GM21529 (cell line): ENCODE results near the gene ANKRD10.

Source experiments
- ATAC-seq: cut with Tn5 transposase; IDR thresholded peaks from one replicate; pipeline ENCODE4 v1.9.1; 2021; ENCODE audit not compliant: unreplicated experiment

Gene ANKRD10

DNA sequence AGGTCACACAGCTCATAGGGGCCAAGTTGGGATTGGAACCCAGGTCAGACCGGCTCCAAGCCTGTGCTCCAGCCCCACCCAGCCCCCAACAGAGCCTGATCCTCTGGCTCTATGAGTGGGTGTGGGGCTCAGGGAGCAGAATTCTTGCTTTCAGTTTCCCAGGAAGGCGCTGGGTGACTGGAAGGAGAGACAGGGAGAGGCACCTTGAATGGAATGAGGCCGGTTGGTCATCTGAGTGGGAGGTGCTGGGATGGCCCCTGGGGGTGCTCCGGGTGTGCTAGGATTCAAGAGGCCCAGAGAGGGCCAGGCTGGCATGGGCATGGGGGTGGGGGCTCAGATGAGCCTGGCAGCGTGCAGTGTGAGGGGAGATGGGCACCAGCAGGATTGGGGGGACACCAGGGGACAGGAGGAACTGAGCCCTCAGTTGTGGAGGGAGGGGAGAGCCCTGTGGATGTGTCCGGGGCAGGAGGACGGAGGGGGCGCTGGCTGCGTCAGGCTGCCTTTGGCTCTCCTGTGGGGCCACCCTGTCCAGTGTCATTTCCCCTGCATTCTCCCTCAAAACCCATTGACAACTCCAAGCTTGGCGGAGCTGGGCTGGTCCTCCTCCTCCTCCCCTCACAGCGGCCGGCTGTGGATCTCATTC lies 31.2 kb upstream of the ANKRD10 start:
- no peak for ATAC-seq

DNA sequence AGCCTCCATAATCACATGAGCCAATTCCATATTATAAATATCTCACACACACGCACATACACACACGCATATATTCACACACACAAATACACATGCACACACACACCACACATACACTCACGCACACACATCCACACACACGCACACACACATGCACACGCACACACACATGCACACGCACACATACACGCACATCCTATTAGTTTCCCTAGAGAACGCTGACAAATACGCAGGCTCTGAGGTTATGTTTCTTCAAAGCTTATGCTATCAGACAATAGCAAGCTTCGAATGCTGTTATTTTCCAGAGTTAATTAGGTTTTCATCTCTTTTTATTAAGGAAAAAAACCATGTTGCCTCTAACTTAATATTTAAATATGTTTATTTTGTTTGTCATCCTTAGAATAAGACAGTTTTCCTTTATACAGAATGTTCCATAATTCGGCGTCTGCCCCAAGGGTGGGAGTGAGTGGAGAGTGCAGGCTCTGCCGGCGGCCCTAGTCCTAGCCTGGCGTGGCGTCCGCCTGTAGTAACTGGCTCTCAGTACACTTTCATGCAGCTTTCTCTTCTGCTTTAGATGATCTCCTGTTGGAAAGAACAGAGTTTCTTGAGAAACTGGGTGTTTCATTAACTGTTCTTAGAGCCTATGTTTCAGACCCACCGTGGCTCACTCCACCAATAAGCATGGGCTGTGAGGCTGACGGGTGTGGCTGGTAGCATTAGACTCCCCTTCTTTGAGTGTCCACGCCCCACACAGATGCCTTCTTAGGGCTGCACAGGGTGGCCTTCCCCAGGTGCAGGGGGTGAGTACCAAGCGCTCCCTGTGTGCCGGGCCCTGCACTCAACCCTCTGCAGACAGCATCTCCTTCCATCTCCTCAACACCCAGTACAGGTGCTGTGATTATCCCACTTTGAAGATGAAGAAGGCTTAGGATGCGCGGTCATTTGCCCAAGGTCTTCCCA lies 30.4 kb upstream of the ANKRD10 start:
- no peak for ATAC-seq

DNA sequence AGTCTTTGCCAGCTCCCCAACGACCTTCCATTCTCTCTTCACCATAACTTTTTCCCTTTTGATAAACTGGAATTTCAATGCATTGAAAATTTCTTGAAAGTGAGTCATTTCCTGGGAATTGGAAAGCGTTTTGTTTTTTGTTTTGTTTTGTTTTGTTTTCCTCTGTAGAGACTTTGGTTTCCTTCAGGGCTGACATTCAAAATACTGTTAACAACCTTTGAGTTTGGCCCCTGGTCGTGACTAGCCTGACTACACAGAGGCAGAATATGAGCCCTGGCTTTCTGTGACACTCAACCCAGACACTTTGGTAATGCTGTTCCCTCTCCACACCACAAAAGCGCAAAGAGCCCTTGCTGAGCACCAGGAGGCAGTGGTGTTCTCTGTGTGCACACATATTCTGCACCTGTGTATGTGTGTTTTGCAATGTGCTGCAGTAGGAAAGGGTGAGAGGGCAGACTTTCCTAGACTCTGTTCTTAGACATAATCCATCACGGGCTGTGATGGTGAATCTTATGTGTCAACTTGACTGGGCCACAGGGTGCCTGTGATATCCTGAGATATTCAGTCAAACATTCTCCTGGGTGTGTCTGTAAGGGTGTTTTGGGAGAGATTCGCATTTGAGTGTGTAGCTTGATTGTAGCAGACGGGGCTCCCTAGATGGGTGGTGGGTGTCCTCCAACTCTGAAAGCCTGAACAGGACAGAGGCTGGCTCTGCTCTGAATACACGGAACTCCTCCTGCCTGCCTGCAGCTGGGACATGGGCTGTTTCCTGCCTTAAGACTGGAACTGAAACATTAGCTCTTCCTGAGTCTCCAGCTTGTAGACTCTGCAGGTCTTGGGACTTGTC lies 29.5 kb upstream of the ANKRD10 start:
- ATAC-seq: peak; percentile 65

DNA sequence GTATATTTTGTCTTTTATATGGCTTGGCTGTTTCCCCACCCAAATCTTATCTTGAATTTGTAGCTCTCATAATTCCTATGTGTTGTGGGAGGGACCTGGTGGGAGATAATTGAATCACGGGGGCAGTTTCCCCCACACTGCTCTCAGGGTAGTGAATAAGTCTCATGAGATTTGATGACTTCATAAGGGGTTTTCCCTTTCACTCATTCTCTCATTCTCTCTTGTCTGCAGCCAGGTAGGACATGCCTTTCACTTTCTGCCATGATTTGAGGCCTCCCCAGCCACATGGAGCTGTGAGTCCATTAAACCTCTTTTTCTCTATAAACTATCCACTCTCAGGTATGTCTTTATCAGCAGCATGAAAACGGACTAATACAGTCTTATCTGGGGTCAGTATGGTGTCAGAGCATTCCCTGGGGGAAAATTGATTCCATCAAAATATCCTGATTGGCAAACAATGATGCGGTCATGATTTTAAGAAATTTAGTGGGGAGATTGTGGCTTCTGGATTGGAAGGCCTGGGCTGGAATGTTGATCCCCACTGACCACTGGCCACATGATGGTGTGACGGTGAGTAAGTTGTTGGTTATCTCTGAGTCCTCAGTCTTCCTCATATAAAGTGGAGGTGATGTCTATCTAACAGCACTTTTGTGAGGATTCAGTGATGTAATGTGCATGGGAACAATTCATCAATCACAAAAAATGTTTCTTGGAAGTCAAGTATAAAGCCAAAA lies 27.5 kb upstream of the ANKRD10 start:
- peak; percentile 71 for ATAC-seq

DNA sequence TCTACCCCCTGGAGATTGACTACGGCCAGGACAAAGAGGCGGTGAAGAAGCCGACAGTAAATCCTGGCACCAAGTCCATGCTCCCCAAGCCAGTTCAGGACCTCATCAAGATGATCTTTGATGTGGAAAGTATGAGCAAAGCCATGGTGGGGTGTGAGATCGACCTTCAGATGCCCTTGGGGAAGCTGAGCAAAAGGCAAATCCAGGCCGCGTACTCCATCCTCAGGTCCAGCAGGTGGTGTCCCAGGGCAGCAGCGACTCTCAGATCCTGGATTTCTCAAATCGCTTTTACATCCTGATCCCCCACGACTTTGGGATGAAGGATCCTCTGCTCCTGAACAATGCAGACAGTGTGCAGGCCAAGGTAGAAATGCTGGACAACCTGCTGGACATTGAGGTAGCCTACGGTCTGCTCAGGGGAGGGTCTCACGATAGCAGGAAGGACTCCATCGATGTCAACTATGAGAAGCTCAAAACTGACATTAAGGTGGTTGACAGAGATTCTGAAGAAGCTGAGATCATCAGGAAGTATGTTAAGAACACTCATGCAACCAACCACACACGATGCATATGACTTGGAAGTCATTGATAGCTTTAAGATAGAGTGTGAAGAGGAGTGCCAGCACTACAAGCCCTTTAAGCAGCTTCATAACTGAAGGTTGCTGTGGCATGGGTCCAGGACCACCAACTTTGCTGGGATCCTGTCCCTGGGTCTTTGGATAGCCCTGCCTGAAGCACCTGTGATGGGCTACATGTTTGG lies 24.0 kb upstream of the ANKRD10 start:
- ATAC-seq: no peak

DNA sequence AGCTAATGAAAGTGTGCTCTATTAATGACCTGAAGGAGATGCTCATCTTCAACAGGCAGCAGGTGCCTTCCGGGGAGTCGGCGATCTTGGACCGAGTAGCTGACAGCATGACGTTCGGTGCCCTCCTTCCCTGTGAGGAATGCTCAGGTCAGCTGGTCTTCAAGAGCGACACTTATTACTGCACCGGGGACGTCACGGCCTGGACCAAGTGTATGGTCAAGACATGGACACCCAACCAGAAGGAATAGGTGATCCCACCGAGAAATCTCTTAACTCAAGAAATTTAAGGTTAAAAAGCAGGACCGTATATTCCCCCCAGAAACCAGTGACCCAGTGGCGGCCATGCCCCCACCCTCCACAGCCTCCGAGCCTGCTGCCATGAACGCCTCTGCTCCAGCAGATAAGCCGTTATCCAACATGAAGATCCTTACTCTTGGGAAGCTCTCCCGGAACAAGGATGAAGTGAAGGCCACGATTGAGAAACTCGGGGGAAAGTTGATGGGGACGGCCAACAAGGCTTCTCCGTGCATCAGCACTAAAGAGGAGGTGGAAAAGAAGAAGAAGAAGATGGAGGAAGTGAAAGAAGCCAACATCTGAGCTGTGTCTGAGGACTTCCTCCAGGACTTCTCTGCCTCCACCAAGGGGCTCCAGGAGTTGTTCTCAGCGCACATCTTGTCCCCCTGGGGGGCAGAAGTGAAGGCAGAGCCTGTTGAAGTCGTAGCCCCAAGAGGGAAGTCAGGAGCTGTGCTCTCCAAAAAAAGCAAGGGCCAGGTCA lies 22.8 kb upstream of the ANKRD10 start:
- no peak for ATAC-seq

DNA sequence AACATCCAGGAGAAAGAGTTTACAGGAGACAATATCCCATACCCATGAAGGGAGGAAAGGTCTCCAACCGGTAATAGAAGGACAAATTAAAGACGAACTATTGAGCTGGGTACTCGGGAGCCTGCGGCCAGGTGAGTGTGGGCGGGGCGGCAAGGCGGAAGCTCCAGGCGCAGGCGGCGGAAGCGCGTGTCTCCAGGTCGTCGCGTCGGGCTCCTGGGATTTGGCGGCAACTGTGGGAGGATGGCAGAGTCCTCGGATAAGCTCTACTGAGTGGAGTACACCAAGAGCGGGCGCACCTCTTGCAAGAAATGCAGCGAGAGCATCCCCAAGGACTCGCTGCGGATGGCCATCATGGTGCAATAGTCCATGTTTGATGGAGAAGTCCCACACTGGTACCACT lies 21.6 kb upstream of the ANKRD10 start:
- no peak for ATAC-seq

DNA sequence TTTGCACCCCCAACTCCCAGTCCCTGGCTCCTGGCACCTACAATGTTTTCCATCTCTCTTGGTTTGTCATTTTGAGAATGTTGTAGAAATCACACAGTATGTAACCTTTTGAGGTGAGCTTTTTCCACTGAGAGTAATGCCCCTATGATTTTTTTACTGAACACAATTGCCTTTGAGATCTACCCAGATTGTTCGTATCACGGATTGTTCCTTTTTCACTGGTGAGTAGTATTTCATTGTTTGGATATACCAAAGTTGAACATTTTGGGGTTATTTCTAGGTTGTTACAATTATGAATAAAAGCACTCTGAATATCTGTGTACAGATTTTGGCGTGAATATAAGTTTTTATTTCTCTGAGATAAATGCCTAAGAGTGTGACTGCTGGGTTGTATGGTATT lies 17.7 kb upstream of the ANKRD10 start:
- no peak for ATAC-seq

DNA sequence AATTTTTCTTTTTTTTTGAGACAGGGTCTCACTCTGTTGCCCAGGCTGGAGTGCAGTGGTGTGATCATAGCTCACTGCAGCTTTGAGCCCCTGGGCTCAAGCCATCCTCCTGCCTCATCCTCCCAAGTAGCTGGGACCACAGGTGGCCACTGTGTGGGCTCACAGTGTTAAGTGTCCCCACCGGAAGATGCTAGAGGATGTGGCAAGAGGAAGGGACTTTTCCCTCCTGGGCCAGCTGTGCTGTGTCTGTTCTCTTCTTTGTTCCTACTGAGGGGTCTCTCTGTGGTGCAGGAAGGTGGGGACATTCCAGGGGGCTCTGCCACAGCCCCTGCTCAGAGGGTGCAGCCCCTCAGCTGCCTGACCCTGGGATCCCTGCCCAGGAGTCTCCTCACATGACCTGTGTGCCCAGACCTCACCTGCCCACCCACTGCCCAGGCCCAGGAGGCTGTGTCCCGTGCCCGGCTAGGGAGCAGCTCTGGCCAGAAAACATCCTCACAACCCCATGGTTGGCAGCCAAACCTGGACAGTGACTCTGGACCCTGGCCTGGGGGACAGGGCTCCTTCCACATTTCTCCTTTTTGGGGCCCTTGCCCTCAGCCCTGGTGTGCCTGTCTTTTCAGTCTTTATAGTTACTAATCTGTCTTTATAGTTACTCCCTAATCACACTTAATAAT lies 14.4 kb upstream of the ANKRD10 start:
- ATAC-seq: no peak

DNA sequence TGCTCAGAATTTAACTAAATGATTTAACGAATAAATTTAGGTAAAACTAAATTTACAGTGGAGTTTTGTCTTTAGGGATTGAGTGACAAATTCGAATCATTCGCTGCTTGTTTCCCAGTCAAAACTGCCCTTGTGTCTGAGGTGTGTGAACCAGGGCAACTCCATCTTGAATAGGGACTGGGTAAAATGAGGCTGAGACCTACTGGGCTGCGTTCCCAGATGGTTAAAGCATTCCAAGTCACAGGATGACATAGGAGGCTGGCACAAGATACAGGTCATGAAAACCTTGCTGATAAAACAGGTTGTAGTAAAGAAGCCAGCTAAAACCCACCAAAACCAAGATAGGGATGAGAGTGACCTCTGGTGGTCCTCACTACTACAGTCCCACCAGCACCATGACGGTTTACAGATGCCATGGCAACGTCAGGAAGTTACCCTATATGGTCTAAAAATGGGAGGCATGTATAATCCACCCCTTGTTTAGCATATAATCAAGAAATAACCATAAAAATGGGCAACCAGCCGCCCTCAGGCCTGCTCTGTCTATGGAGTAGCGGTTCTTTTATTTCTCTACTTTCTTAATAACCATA lies 10.2 kb upstream of the ANKRD10 start:
- no peak for ATAC-seq

DNA sequence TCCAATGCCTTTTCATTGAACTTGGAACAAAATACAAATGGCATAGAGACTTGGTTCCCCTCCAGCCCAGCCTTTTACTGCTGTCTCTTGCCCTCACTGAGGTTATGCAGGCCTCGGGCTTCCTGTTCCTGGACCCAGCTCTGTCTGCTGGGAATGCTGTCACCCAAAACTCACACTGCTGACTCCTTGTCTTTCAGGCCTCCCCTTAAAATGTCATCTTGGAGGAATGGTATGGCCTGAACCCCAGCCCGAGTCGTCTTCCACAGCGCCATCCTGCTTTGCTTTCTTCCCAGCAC lies 9.7 kb upstream of the ANKRD10 start:
- ATAC-seq: no peak

DNA sequence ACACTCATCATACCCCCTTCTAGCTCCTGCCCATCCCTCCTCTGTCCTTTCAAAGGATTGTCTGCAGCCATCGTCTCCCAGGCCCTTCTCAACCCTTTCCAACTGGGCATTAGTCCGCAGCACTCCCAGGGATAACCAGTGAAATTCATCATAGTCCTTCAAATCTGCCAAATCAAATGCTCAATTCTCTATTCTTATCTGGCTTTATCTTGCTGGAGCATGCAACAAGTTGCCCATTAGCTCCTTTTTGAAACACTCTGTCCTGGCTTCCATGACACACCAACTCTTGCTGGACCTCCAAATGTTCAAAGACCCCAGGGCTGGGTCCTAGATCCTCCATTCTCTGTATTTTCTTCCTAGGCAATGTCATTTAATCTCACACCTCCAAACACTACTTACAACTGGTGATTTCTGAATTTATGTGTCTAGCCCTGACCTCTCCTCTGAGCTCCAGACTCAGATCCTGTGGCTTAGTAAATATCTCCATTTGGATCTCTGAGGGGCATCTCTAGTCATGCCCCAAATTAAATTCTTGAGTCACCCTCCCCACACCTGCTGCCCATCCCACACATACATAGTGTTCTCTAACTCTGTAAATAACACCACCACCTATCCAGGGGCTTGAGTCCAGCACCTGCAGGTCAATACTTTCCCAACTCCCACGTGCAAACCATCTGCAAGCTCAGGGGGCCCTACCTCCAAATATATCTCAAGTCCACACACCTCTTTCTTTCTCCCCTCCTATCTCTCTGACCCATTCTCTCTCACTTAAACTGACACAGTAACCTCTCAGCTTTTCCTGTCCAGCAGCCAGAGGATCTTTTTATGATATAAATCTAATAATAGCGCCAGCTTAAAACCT lies 9.1 kb upstream of the ANKRD10 start:
- no peak for ATAC-seq

DNA sequence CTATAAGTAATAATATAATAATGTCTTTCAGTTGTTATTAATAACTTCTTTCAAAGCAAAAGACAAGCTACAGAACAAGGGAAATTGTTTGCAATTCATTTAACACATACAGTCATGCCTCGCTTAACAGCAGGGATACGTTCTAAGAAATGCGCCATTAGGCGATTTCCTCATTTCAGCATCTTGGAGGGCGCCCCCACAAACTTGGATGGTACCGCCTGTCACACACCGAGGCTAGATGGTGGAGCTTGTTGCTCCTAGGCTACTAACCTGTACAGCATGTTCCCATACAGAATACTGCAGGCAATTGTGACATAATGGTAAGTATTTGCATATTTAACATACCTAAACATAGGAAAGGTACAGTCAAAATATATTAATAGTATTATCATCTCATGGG lies 8.2 kb upstream of the ANKRD10 start:
- ATAC-seq: no peak

DNA sequence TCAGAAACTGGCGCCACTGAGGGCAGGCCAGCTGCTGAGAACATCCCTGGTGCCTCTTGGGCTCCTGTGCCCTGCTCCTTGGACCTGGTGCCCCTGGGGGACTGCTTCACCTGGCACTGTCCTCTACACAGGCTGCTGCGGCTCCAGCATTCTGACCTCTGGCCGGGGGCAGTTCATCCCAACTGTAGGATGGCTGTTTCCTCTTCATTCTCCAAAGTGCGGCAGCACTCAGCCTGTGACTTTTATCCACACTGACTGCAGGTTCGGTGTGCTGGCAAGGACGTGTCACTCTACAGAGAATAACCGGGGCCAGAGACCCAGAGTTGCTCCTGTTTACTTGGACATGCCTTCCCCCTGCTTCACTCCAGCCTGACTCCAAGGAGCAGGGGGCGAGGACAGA lies 7.6 kb upstream of the ANKRD10 start:
- no peak for ATAC-seq

DNA sequence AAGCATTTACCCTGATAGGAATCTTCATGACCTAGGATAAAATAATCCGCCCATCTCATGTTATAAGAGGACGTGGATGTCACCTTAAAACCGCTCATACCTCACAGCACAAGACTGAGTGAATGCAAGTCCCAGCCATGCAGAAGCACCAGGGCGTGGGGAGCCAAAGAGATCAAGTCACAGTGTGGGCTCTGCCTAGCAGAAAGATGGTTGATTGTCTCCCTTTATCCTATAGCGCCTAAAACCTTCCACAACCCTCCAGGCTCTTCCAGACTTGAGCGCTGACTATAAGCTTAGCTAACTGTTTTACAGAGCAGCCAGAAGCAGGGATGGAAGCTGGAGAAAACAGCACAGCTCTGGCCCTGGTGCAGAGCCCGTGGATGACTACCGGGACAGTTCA lies 6.8 kb upstream of the ANKRD10 start:
- no peak for ATAC-seq

DNA sequence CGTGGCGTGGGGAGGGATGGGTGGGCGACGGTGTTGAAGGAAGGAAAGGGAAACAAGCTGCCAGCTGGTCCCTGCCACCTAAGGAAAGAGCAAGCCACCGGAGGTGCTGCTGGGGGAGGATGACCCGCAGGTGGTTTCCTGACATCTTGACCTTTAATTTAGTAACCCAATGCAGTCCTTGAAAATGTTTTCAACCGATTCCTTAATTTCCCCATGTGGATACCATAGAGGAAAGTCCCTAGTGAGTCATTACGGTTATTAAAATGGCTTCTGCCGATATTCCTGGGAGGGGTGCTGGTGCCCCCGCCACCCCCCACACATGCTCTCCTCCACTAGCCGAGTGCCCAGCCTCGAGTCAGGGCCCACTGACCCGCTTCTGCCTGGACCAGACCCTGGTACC lies 6.3 kb upstream of the ANKRD10 start:
- ATAC-seq: peak; percentile 36

DNA sequence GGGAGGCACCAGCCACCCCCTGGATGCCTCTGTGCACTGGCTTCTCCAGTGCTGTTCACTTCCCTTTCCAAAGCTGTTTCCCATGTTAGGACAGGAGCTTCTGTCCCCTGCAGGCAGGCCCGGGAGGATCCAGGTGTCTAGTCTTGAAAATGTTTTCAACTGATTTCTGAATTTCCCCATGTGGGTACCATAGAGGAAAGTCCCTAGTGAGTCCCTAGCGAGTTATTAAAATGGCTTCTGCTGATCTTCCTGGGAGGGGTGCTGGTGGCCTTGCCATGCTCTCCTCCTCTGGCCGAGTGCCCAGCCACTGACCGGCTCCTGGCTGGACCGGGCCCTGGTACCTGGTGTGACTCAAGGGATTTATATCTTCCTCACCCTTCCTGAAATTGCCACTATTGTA lies 5.2 kb upstream of the ANKRD10 start:
- ATAC-seq: no peak
